ENCODE data around the gene FXN.

Gene FXN

DNA sequence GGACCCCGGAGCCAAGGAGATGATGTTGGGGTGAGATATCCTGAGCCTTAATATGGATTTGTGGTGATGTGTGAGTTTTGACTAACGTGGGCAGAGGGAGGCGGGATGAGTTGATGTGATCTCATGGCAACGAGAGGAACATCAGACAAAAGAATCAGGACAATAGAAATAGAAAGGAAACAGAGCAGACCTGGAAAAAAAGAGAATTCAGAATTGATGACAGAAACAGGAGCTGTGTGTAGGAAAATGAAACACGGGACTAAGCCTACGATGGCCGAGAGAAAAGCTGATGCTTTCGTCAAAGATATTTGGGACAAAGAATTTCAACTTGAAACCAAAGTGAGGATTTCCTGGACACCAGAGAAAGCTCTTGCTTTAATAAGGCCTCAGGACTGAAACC, 32.5 kb upstream of the FXN start:
- H3K9me3 ChIP-seq (ENCODE audit: control insufficient read depth in 5 of 5, low read length in 5 of 5): no peaks in the 10 kb centered on the region
- H3K27me3 ChIP-seq (ENCODE audit: control insufficient read depth in 5 of 5, insufficient read depth in 4 of 5, low read length in 5 of 5): no peaks in the 10 kb centered on the region
- H3K9ac ChIP-seq (ENCODE audit: low read length in 5 of 5): no peak overlapping the region
- H3K4me1 ChIP-seq (ENCODE audit: control insufficient read depth in 5 of 5, insufficient read depth in 5 of 5, low read length in 5 of 5): peaks cover 0 to 15% (median 0%) of the 10 kb centered on the region in 5 donors
- no peak overlapping the region for H3K27ac ChIP-seq (ENCODE audit: low read depth, low read length)
- H3K4me3 ChIP-seq (ENCODE audit: low read depth in 1 of 5, low read length in 5 of 5): no peak overlapping the region
- no peaks in the 10 kb centered on the region for H3K36me3 ChIP-seq (ENCODE audit: control insufficient read depth in 5 of 5, insufficient read depth in 5 of 5, low read length in 5 of 5)

DNA sequence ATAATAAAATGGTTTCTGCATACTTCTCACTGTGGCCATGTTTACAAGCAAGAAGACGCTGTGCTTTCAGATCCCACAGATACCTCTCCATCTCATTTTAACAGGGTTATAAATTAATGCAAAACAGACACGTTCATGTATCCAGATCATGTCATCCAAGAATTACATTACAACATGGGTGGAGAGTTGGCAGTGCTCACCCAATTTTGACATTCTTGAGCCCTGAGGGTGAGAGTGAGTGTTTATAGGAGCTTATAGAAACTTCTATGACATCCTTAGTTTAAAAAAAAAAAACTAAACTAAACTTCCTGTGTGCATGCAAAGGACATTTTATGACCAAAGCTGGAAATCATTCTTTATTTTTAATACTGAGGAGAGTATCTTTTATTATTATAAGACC, 30.7 kb upstream of the FXN start:
- H3K27ac ChIP-seq (ENCODE audit: low read depth, low read length): no peak overlapping the region
- no peaks in the 10 kb centered on the region for H3K27me3 ChIP-seq (ENCODE audit: control insufficient read depth in 5 of 5, insufficient read depth in 4 of 5, low read length in 5 of 5)
- no peak overlapping the region for H3K4me3 ChIP-seq (ENCODE audit: low read depth in 1 of 5, low read length in 5 of 5)
- H3K9me3 ChIP-seq (ENCODE audit: control insufficient read depth in 5 of 5, low read length in 5 of 5): no peaks in the 10 kb centered on the region
- H3K9ac ChIP-seq (ENCODE audit: low read length in 5 of 5): no peak overlapping the region
- no peaks in the 10 kb centered on the region for H3K4me1 ChIP-seq (ENCODE audit: control insufficient read depth in 5 of 5, insufficient read depth in 5 of 5, low read length in 5 of 5)
- H3K36me3 ChIP-seq (ENCODE audit: control insufficient read depth in 5 of 5, insufficient read depth in 5 of 5, low read length in 5 of 5): peaks cover 0 to 1% (median 0%) of the 10 kb centered on the region in 5 donors

DNA sequence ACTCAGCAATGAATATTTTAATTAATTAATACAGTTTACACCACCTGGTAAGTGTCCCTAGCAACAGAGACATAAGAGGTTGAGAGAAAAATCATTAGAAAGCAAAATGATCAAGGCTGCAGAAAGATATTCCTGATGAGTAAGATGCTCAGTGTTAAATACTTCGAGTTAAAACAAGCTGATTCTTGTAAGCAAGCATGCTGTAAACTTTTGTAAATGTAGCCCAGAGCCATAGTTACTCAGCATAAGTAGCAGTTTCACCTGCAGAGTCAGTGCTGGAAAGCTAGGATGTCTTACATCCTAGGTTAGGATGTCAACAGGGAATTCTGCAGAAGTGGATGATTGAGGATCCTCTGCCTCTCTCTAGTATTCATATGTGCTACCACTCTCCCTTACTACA, 25.8 kb upstream of the FXN start:
- Histone ChIP-seq H3K9ac (ENCODE audit: low read length in 5 of 5) (no peak overlapping the region), H3K9me3 (ENCODE audit: control insufficient read depth in 5 of 5, low read length in 5 of 5) (no peaks in the 10 kb centered on the region), H3K27ac (ENCODE audit: low read depth, low read length) (no peak overlapping the region), H3K4me3 (ENCODE audit: low read depth in 1 of 5, low read length in 5 of 5) (no peak overlapping the region), H3K4me1 (ENCODE audit: control insufficient read depth in 5 of 5, insufficient read depth in 5 of 5, low read length in 5 of 5) (no peaks in the 10 kb centered on the region), H3K36me3 (ENCODE audit: control insufficient read depth in 5 of 5, insufficient read depth in 5 of 5, low read length in 5 of 5) (peaks cover 0 to 3% (median 0%) of the 10 kb centered on the region in 5 donors), H3K27me3 (ENCODE audit: control insufficient read depth in 5 of 5, insufficient read depth in 4 of 5, low read length in 5 of 5) (no peaks in the 10 kb centered on the region)

DNA sequence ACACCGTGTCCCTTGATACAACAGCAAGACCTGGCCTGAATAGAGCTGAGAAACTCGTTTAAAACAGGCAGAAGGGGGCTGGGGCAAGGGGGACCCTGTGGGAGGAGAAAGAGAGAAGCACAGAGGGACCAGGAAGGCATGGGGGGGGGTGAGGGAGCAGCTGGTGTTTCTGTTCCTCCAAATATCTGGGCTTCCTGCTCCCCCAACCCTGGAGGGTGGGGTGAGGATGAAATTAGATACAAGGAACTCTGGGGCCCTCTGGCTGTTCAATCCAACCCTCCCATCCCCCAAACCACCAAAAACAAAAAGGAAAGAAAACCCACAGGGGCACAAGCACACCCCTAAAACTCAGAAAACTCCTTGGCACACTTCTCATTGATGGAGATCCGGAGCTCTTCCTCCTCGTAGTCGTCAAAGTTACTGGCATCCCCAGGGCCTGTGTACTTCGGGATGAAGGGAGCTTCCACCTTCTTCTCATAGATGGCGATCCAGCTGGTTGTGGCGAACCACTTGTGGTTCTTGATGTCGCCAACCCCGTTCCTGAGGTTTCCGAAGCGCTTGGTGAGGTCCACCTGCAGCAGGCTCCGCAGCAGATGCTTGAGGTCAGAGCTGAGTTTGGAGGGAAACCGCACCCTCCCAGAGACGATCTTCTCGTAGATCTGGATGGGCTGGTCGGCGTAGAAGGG, 22.7 kb upstream of the FXN start:
- Histone ChIP-seq H3K4me3 (ENCODE audit: low read depth in 1 of 5, low read length in 5 of 5) (no peak overlapping the region), H3K36me3 (ENCODE audit: control insufficient read depth in 5 of 5, insufficient read depth in 5 of 5, low read length in 5 of 5) (peaks cover 0 to 3% (median 0%) of the 10 kb centered on the region in 5 donors)

DNA sequence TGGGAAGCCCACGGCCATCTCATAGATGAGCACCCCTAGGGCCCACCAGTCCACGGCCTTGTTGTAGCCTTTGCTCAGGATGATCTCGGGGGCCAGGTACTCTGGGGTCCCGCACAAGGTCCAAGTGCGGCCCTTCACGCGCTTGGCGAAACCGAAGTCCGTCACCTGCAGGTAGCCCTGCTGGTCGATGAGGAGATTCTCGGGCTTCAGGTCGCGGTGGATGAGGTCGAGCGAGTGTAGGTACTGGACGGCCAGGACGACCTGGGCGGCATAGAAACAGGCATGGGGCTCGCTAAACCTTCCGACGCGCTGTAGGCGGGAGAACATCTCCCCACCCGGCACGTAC, 22.2 kb upstream of the FXN start:
- Histone ChIP-seq H3K4me1 (ENCODE audit: control insufficient read depth in 5 of 5, insufficient read depth in 5 of 5, low read length in 5 of 5) (peaks cover 0 to 2% (median 0%) of the 10 kb centered on the region in 5 donors), H3K4me3 (ENCODE audit: low read depth in 1 of 5, low read length in 5 of 5) (no peak overlapping the region), H3K9me3 (ENCODE audit: control insufficient read depth in 5 of 5, low read length in 5 of 5) (no peaks in the 10 kb centered on the region), H3K27ac (ENCODE audit: low read depth, low read length) (no peak overlapping the region), H3K36me3 (ENCODE audit: control insufficient read depth in 5 of 5, insufficient read depth in 5 of 5, low read length in 5 of 5) (peaks cover 0 to 3% (median 0%) of the 10 kb centered on the region in 5 donors), H3K27me3 (ENCODE audit: control insufficient read depth in 5 of 5, insufficient read depth in 4 of 5, low read length in 5 of 5) (no peaks in the 10 kb centered on the region), H3K9ac (ENCODE audit: low read length in 5 of 5) (no peak overlapping the region)

More for the DNA sequence above, 22.7 kb upstream of the FXN start:
- Histone ChIP-seq H3K4me1 (ENCODE audit: control insufficient read depth in 5 of 5, insufficient read depth in 5 of 5, low read length in 5 of 5) (peaks cover 0 to 2% (median 0%) of the 10 kb centered on the region in 5 donors), H3K27ac (ENCODE audit: low read depth, low read length) (no peak overlapping the region), H3K9me3 (ENCODE audit: control insufficient read depth in 5 of 5, low read length in 5 of 5) (no peaks in the 10 kb centered on the region), H3K9ac (ENCODE audit: low read length in 5 of 5) (no peak overlapping the region), H3K27me3 (ENCODE audit: control insufficient read depth in 5 of 5, insufficient read depth in 4 of 5, low read length in 5 of 5) (no peaks in the 10 kb centered on the region)

DNA sequence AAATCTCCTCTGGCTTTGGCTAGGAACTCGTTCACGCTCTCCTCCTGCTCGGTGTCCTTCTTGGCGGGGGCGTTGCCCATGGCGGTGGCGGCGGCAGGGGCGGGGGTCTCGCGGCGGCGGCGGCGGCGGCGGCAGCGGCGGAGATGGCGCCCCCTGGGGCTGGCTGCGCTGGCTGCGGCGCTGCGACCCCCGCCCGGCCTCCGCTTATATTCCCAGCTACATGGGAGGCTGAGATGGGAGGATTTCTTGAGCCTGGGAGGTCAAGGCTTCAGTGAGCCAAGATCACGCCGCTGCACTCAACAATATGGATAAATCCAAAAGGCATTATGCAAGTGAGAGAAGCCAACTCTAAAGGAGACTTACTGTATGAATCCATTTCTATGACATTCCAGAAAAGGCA, 21.5 kb upstream of the FXN start, which contains the start of gene PRKACG:
Gene PRKACG (minus strand): TSS at position 101 of the 400 bp plus-strand sequence. CDS start 21 bp downstream, at position 80.
- H3K4me3 ChIP-seq (ENCODE audit: low read depth in 1 of 5, low read length in 5 of 5): no peak within 1 kb of the TSS
- peaks cover 0 to 2% (median 0%) of the 10 kb centered on the region in 5 donors for H3K4me1 ChIP-seq (ENCODE audit: control insufficient read depth in 5 of 5, insufficient read depth in 5 of 5, low read length in 5 of 5)
- no peak within 1 kb of the TSS for H3K9ac ChIP-seq (ENCODE audit: low read length in 5 of 5)

DNA sequence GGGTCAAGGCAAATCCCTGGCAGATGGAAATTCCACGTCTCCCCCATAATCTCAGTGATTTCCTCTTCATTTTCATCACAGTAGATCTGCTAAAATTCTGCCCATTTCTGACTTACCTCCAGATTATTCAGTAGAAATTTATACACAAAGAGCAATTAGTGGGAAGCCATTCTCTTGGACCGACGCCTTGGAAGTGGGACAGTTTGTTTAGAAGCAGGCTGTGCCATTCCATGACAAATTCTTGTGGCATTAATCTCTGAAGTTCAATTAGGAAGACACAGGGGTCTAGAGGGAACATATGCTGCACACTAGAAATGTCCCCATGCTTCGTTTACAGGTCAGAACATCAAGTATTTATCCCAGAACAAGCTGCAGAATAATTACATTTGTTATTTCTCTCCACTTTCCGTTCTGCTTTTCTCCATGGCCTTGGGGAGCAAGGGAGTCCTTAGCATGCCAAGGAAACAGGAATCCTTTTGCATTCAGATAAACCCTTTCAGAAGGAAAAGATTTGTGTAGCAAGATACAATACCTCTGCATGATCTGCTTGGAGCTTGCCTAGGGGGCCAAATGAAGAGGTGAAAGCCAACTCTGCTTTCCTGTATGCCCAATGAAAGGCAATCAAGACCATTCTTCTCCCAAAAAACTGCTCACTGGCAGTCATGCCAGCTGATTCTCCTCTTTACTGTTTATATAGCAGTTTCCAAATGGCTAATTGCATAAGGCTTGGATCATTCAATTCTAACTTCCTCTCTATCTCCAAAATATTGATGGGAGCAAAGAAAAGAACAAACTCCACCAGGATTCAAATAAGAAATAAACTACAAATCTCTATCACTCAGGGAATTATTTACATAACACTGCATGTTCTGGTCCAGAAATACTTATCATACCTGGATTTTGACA, 19.1 kb upstream of the FXN start:
- no peaks in the 10 kb centered on the region for H3K27me3 ChIP-seq (ENCODE audit: control insufficient read depth in 5 of 5, insufficient read depth in 4 of 5, low read length in 5 of 5)
- H3K9ac ChIP-seq (ENCODE audit: low read length in 5 of 5): no peak overlapping the region
- no peak overlapping the region for H3K4me3 ChIP-seq (ENCODE audit: low read depth in 1 of 5, low read length in 5 of 5)
- H3K27ac ChIP-seq (ENCODE audit: low read depth, low read length): no peak overlapping the region
- H3K36me3 ChIP-seq (ENCODE audit: control insufficient read depth in 5 of 5, insufficient read depth in 5 of 5, low read length in 5 of 5): no peaks in the 10 kb centered on the region
- H3K9me3 ChIP-seq (ENCODE audit: control insufficient read depth in 5 of 5, low read length in 5 of 5): no peaks in the 10 kb centered on the region
- peaks cover 0 to 2% (median 0%) of the 10 kb centered on the region in 5 donors for H3K4me1 ChIP-seq (ENCODE audit: control insufficient read depth in 5 of 5, insufficient read depth in 5 of 5, low read length in 5 of 5)

More for the DNA sequence above, 21.5 kb upstream of the FXN start, which contains the start of gene PRKACG:
- Histone ChIP-seq H3K9me3 (ENCODE audit: control insufficient read depth in 5 of 5, low read length in 5 of 5) (no peaks in the 10 kb centered on the region), H3K27me3 (ENCODE audit: control insufficient read depth in 5 of 5, insufficient read depth in 4 of 5, low read length in 5 of 5) (no peaks in the 10 kb centered on the region), H3K27ac (ENCODE audit: low read depth, low read length) (no peak within 1 kb of the TSS), H3K36me3 (ENCODE audit: control insufficient read depth in 5 of 5, insufficient read depth in 5 of 5, low read length in 5 of 5) (peaks cover 0 to 3% (median 0%) of the 10 kb centered on the region in 5 donors)

DNA sequence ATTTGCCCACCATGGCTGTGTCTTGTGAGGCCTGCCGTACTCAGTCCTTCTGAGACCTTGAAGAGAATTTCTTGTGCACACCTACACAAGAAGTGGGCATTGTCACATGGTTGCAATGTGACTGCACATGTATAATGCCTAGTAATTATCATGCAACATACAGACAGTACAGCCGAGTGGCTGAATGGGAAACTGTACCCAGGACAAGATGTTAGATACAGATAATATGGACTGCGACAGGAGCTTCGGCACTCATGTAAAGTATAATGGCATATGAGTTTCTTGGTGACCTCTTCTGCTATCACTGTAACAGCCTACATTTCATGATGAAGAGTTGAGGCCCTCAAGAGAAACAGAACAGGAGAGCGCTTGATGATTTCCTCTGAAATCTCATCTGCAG, 16.8 kb upstream of the FXN start:
- no peaks in the 10 kb centered on the region for H3K9me3 ChIP-seq (ENCODE audit: control insufficient read depth in 5 of 5, low read length in 5 of 5)
- H3K27ac ChIP-seq (ENCODE audit: low read depth, low read length): no peak overlapping the region
- no peaks in the 10 kb centered on the region for H3K36me3 ChIP-seq (ENCODE audit: control insufficient read depth in 5 of 5, insufficient read depth in 5 of 5, low read length in 5 of 5)
- H3K4me1 ChIP-seq (ENCODE audit: control insufficient read depth in 5 of 5, insufficient read depth in 5 of 5, low read length in 5 of 5): peaks cover 0 to 2% (median 0%) of the 10 kb centered on the region in 5 donors
- no peak overlapping the region for H3K4me3 ChIP-seq (ENCODE audit: low read depth in 1 of 5, low read length in 5 of 5)
- no peak overlapping the region for H3K9ac ChIP-seq (ENCODE audit: low read length in 5 of 5)
- H3K27me3 ChIP-seq (ENCODE audit: control insufficient read depth in 5 of 5, insufficient read depth in 4 of 5, low read length in 5 of 5): no peaks in the 10 kb centered on the region

DNA sequence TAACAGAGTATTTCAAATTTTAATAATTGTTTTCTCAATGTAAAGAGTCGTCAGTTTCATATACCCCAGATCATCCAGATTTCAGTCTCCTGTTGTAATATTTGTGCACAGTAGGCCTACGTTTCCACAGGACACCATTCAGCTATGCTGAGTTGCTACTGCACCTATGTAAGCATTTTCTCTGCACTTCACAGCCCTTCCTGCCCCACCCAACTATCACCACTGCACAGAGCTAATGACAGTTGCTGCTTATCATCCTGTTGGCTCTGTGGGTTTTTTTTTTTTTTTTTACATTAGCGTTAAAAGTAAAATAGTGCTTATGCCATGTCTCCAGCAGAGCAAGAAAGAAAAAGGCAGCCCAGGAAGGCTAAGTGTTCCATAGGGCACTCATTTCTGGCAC, 15.7 kb upstream of the FXN start:
- H3K27me3 ChIP-seq (ENCODE audit: control insufficient read depth in 5 of 5, insufficient read depth in 4 of 5, low read length in 5 of 5): peaks cover 0 to 5% (median 0%) of the 10 kb centered on the region in 5 donors
- no peaks in the 10 kb centered on the region for H3K9me3 ChIP-seq (ENCODE audit: control insufficient read depth in 5 of 5, low read length in 5 of 5)
- H3K4me3 ChIP-seq (ENCODE audit: low read depth in 1 of 5, low read length in 5 of 5): no peak overlapping the region
- no peak overlapping the region for H3K9ac ChIP-seq (ENCODE audit: low read length in 5 of 5)
- H3K27ac ChIP-seq (ENCODE audit: low read depth, low read length): no peak overlapping the region
- no peaks in the 10 kb centered on the region for H3K36me3 ChIP-seq (ENCODE audit: control insufficient read depth in 5 of 5, insufficient read depth in 5 of 5, low read length in 5 of 5)
- H3K4me1 ChIP-seq (ENCODE audit: control insufficient read depth in 5 of 5, insufficient read depth in 5 of 5, low read length in 5 of 5): peaks cover 0 to 2% (median 0%) of the 10 kb centered on the region in 5 donors
